Neural progenitor cell (in vitro differentiated cells): Measurements from ENCODE around the gene SUMF1. TPM values are rescaled to one million over a fixed set of nuclear protein-coding genes. Genes with fewer than 3 reads are reported as not detected.
"Not testable (repeated sequence)": the region's sequence is repeated elsewhere in the genome, so short reads cannot be mapped to it uniquely, and the experiment has no call there.

Source experiments
- DNase-seq: peaks from one replicate; pipeline ENCODE4 v3.0.0-alpha.2; 2016; ENCODE audit warnings: low spot score
- H2AFZ ChIP-seq: fragments of 200-600 bp; sonication (generic); replicated peaks from 2 replicates; pipeline ENCODE4 v1.6.1; 2016; ENCODE audit warnings: antibody characterized with exemption
- H3F3A ChIP-seq: fragments of 200-600 bp; sonication (generic); 2 replicates; pipeline ENCODE4 v1.6.1; 2016; ENCODE audit warnings: antibody characterized with exemption, low read depth
- H3K27ac ChIP-seq: fragments of 200-600 bp; sonication (generic); 2 replicates; pipeline ENCODE4 v1.5.1; 2016; ENCODE audit warnings: mild to moderate bottlenecking
- H3K27me3 ChIP-seq: fragments of 200-600 bp; sonication (generic); 2 replicates; pipeline ENCODE4 v1.6.1; 2016; ENCODE audit warnings: mild to moderate bottlenecking, moderate library complexity
- H3K36me3 ChIP-seq: fragments of 200-600 bp; sonication (generic); 2 replicates; pipeline ENCODE4 v1.5.1; 2016
- H3K4me1 ChIP-seq: fragments of 200-600 bp; sonication (generic); 2 replicates; pipeline ENCODE4 v1.6.1; 2016; ENCODE audit warnings: mixed run types
- H3K4me2 ChIP-seq: fragments of 200-600 bp; sonication (generic); 2 replicates; pipeline ENCODE4 v1.6.1; 2016
- H3K4me3 ChIP-seq: fragments of 200-600 bp; sonication (generic); 2 replicates; pipeline ENCODE4 v1.5.1; 2016
- H3K79me2 ChIP-seq: fragments of 200-600 bp; sonication (generic); 2 replicates; pipeline ENCODE4 v1.6.1; 2016; ENCODE audit warnings: low read depth
- H3K9ac ChIP-seq: fragments of 200-600 bp; sonication (generic); 2 replicates; pipeline ENCODE4 v1.6.1; 2016
- H3K9me3 ChIP-seq: fragments of 200-600 bp; sonication (generic); 2 replicates; pipeline ENCODE4 v1.5.1; 2016; ENCODE audit warnings: low read depth
- H4K20me1 ChIP-seq: fragments of 200-600 bp; sonication (generic); 2 replicates; pipeline ENCODE4 v1.6.1; 2016; ENCODE audit warnings: low read depth
- H3K27ac Mint-ChIP-seq: 3 replicates; pipeline ENCODE4 v1.8.0; 2021; ENCODE audit warnings: mixed read lengths
- H3K27me3 Mint-ChIP-seq: 2 replicates; pipeline ENCODE4 v1.8.0; 2022; ENCODE audit warnings: low read depth, mild to moderate bottlenecking, inconsistent platforms, moderate library complexity, mixed read lengths; ENCODE audit not compliant: insufficient read depth
- H3K36me3 Mint-ChIP-seq: 3 replicates; pipeline ENCODE4 v1.8.0; 2021; ENCODE audit warnings: mixed read lengths
- H3K4me1 Mint-ChIP-seq: 3 replicates; pipeline ENCODE4 v1.8.0; 2021; ENCODE audit warnings: mixed read lengths
- H3K4me3 Mint-ChIP-seq: 3 replicates; pipeline ENCODE4 v1.8.0; 2021; ENCODE audit warnings: mild to moderate bottlenecking, moderate library complexity, mixed read lengths
- H3K9me3 Mint-ChIP-seq: 3 replicates; pipeline ENCODE4 v1.8.0; 2020; ENCODE audit warnings: mixed read lengths
- CTCF ChIP-seq: fragments of 200-600 bp; sonication (generic); IDR thresholded peaks from 2 replicates; pipeline ENCODE4 v1.5.1; 2017; ENCODE audit warnings: antibody characterized with exemption, mild to moderate bottlenecking
- EZH2 ChIP-seq: fragments of 200-600 bp; sonication (generic); IDR thresholded peaks from 2 replicates; pipeline ENCODE4 v1.6.1; 2017; ENCODE audit warnings: antibody characterized with exemption, mild to moderate bottlenecking, moderate library complexity
- EZH2phosphoT487 ChIP-seq: fragments of 200-600 bp; sonication (generic); IDR thresholded peaks from 2 replicates; pipeline ENCODE4 v1.6.1; 2017; ENCODE audit warnings: antibody characterized with exemption
- total RNA-seq: library from RNA; depleted of rRNA; stranded (reverse); fragments of >200 nt; gene quantifications from 2 replicates; pipeline ENCODE4 v1.2.3, GENCODE V29; 2015; ENCODE audit warnings: low replicate concordance

Gene SUMF1
- total RNA-seq, 1 donor from 2014 or later: 10.6 TPM

GRCh38 chr3:4461468-4462090 lies 5.5 kb downstream of the SUMF1 start:
- Histone ChIP-seq H3K79me2 (peaks cover 10% of the 10 kb centered on the region), H3K4me2 (no peak overlapping the region), H3K9me3 (no peaks in the 10 kb centered on the region), H3F3A (peaks cover 9% of the 10 kb centered on the region), H3K36me3 (no peaks in the 10 kb centered on the region), H2AFZ (no peak overlapping the region), H3K9ac (no peak overlapping the region), H3K27ac (no peak overlapping the region), H3K4me1 (no peaks in the 10 kb centered on the region), H3K4me3 (no peak overlapping the region), H4K20me1 (no peaks in the 10 kb centered on the region), H3K27me3 (no peaks in the 10 kb centered on the region)
- H3K36me3 Mint-ChIP-seq: no peaks in the 10 kb centered on the region
- no peak overlapping the region for H3K4me3 Mint-ChIP-seq
- no peaks in the 10 kb centered on the region for H3K27me3 Mint-ChIP-seq
- peaks cover 6% of the 10 kb centered on the region for H3K4me1 Mint-ChIP-seq
- DNase-seq: no peak
- TF ChIP-seq EZH2phosphoT487 (no peak), EZH2 (no peak)
- no peak overlapping the region for H3K27ac Mint-ChIP-seq
- H3K9me3 Mint-ChIP-seq: no peaks in the 10 kb centered on the region

- Histone ChIP-seq H3K36me3 (no peaks in the 10 kb centered on the region), H3K27me3 (no peaks in the 10 kb centered on the region), H3K9ac (no peak overlapping the region), H3F3A (peaks cover 9% of the 10 kb centered on the region), H2AFZ (no peak overlapping the region), H3K79me2 (no peaks in the 10 kb centered on the region), H3K9me3 (no peaks in the 10 kb centered on the region), H3K4me3 (no peak overlapping the region), H4K20me1 (no peaks in the 10 kb centered on the region), H3K4me2 (no peak overlapping the region), H3K27ac (no peak overlapping the region), H3K4me1 (no peaks in the 10 kb centered on the region)
- Mint-ChIP-seq H3K36me3 (no peaks in the 10 kb centered on the region), H3K27ac (no peak overlapping the region), H3K9me3 (no peaks in the 10 kb centered on the region), H3K4me3 (no peak overlapping the region), H3K4me1 (peaks cover under 1% of the 10 kb centered on the region), H3K27me3 (no peaks in the 10 kb centered on the region)
- TF ChIP-seq EZH2phosphoT487: no peak
- no peak for TF ChIP-seq CTCF
- TF ChIP-seq EZH2: no peak
- DNase-seq: no peak
These were observed 6.7 kb downstream of the SUMF1 start for GRCh38 chr3:4460334-4460733.

GRCh38 chr3:4458961-4459360 lies 8.1 kb downstream of the SUMF1 start:
- H3K4me1 ChIP-seq: no peaks in the 10 kb centered on the region
- H3K27me3 Mint-ChIP-seq: no peaks in the 10 kb centered on the region
- no peaks in the 10 kb centered on the region for H3K9me3 ChIP-seq
- H3K27ac ChIP-seq: no peak overlapping the region
- no peaks in the 10 kb centered on the region for H3K79me2 ChIP-seq
- no peaks in the 10 kb centered on the region for H3K9me3 Mint-ChIP-seq
- no peaks in the 10 kb centered on the region for H4K20me1 ChIP-seq
- H3K36me3 Mint-ChIP-seq: no peaks in the 10 kb centered on the region
- no peak overlapping the region for H3K9ac ChIP-seq
- H3K27ac Mint-ChIP-seq: no peak overlapping the region
- TF ChIP-seq EZH2phosphoT487 (no peak), EZH2 (no peak), CTCF (no peak)
- peaks cover 9% of the 10 kb centered on the region for H3F3A ChIP-seq
- H3K4me3 Mint-ChIP-seq: no peak overlapping the region
- no peaks in the 10 kb centered on the region for H3K36me3 ChIP-seq
- H3K4me3 ChIP-seq: no peak overlapping the region
- no peak overlapping the region for H3K4me2 ChIP-seq
- H2AFZ ChIP-seq: no peak overlapping the region
- no peaks in the 10 kb centered on the region for H3K27me3 ChIP-seq
- no peak for DNase-seq
- H3K4me1 Mint-ChIP-seq: no peaks in the 10 kb centered on the region

GRCh38 chr3:4456780-4457179 lies 10.3 kb downstream of the SUMF1 start:
- H3K4me3 Mint-ChIP-seq, H3K27ac ChIP-seq, H3K27me3 Mint-ChIP-seq, H3K9me3 Mint-ChIP-seq, H3K9ac ChIP-seq, H3K27ac Mint-ChIP-seq, H3K27me3 ChIP-seq, H3K4me3 ChIP-seq, H3K9me3 ChIP-seq, H3K4me1 Mint-ChIP-seq, H3K79me2 ChIP-seq, H4K20me1 ChIP-seq, H3F3A ChIP-seq, H3K36me3 ChIP-seq, H3K4me1 ChIP-seq, DNase-seq, H3K36me3 Mint-ChIP-seq, H3K4me2 ChIP-seq, H2AFZ ChIP-seq: not testable (repeated sequence)
